PC-3 (cell line): ENCODE data around the gene HACD1. TPM values are rescaled to one million over a fixed set of nuclear protein-coding genes. Genes with fewer than 3 reads are reported as not detected.

Experiments used
- ATAC-seq: fragments of 200-7000 bp; cut with Tn5 transposase; 2 replicates; pipeline ENCODE4 v1.9.1; 2020; ENCODE audit warnings: mild to moderate bottlenecking, moderate library complexity
- BruUV-seq: library from RNA; stranded (reverse); fragments of 400-500 nt; replicated peaks from 2 replicates; lab custom pipeline; 2021; lab: Mats Ljungman, UMichigan
- CTCF ChIA-PET: fragments of 300-600 bp; sonication (Branson Sonifier 250); formaldehyde crosslinking; loops from one replicate; lab custom pipeline; 2022; ENCODE audit warnings: antibody characterized with exemption; lab: Charles Lee
- POLR2A ChIA-PET: fragments of 300-600 bp; sonication (Branson Sonifier 250); formaldehyde crosslinking; loops from one replicate; lab custom pipeline; 2022; ENCODE audit warnings: antibody characterized with exemption; ENCODE audit not compliant: unreplicated experiment; lab: Charles Lee
- DNase-seq: peaks from one replicate; pipeline ENCODE4 v3.0.0-alpha.2; 2015
- H2AFZ ChIP-seq: fragments of 300-600 bp; sonication (generic); 2 replicates; pipeline ENCODE4 v1.6.0; 2016; ENCODE audit warnings: antibody characterized with exemption, low read length
- H3F3A ChIP-seq: fragments of 300-600 bp; sonication (generic); one replicate; pipeline ENCODE4 v1.6.0; 2017; ENCODE audit warnings: antibody characterized with exemption, low read length, control low read depth, mild to moderate bottlenecking; ENCODE audit not compliant: unreplicated experiment
- H3K27ac ChIP-seq: fragments of 300-600 bp; sonication (generic); 2 replicates; pipeline ENCODE4 v1.5.1; 2016; ENCODE audit warnings: mild to moderate bottlenecking, low read length
- H3K27me3 ChIP-seq: fragments of 300-600 bp; sonication (generic); 2 replicates; pipeline ENCODE4 v1.6.1; 2016; ENCODE audit warnings: low read length, mixed read lengths
- H3K36me3 ChIP-seq: fragments of 300-600 bp; sonication (generic); 2 replicates; pipeline ENCODE4 v1.6.1; 2016; ENCODE audit warnings: low read depth, mixed run types, low read length, mixed read lengths
- H3K4me1 ChIP-seq: fragments of 300-600 bp; sonication (generic); 2 replicates; pipeline ENCODE4 v1.5.1; 2016; ENCODE audit warnings: low read length; ENCODE audit not compliant: insufficient read depth
- H3K4me2 ChIP-seq: fragments of 300-600 bp; sonication (generic); 2 replicates; pipeline ENCODE4 v1.6.0; 2016; ENCODE audit warnings: low read length
- H3K4me3 ChIP-seq: fragments of 300-600 bp; sonication (generic); 2 replicates; pipeline ENCODE4 v1.5.1; 2016; ENCODE audit warnings: mild to moderate bottlenecking, low read length, mixed read lengths
- H3K79me2 ChIP-seq: fragments of 300-600 bp; sonication (generic); 2 replicates; pipeline ENCODE4 v1.6.1; 2017; ENCODE audit warnings: low read length, mixed read lengths
- H3K9ac ChIP-seq: fragments of 300-600 bp; sonication (generic); 2 replicates; pipeline ENCODE4 v1.6.0; 2016; ENCODE audit warnings: mild to moderate bottlenecking, low read length
- H3K9me2 ChIP-seq: fragments of 300-600 bp; sonication (generic); replicated peaks from 2 replicates; pipeline ENCODE4 v1.6.1; 2016; ENCODE audit warnings: mixed run types, low read length, mixed read lengths
- H3K9me3 ChIP-seq: fragments of 300-600 bp; sonication (generic); 2 replicates; pipeline ENCODE4 v1.6.1; 2016; ENCODE audit warnings: low read length, mixed read lengths
- H4K20me1 ChIP-seq: fragments of 300-600 bp; sonication (generic); 2 replicates; pipeline ENCODE4 v1.6.1; 2016; ENCODE audit warnings: low read length, mixed read lengths
- EZH2 ChIP-seq: fragments of 300-600 bp; sonication (generic); IDR thresholded peaks from one replicate; pipeline ENCODE4 v1.6.1; 2017; ENCODE audit warnings: antibody characterized with exemption, mild to moderate bottlenecking, low read length; ENCODE audit not compliant: unreplicated experiment
- EZH2phosphoT487 ChIP-seq: fragments of 300-600 bp; sonication (generic); IDR thresholded peaks from 2 replicates; pipeline ENCODE4 v1.6.1; 2018; ENCODE audit warnings: mild to moderate bottlenecking, antibody characterized with exemption, low read length, borderline replicate concordance
- intact Hi-C: fragments of 100-400 bp; cut with micrococcal nuclease; formaldehyde crosslinking; loops from 2 replicates; pipeline ENCODE4 v1.9.0; 2023
- total RNA-seq: library from RNA; depleted of rRNA; stranded (reverse); fragments of >200 nt; gene quantifications from 2 replicates; pipeline ENCODE4 v1.2.3, GENCODE V29; 2014
- TF ChIP-seq, protein P1 (sequence below): fragments of 300-600 bp; sonication (generic); conservative IDR thresholded peaks from 2 replicates; pipeline ENCODE4 v1.5.1; 2017; ENCODE audit warnings: antibody characterized with exemption, low read depth, mild to moderate bottlenecking, low read length

Gene HACD1
- total RNA-seq, 1 experiment from 2014 or later, result 15.3 TPM

DNA sequence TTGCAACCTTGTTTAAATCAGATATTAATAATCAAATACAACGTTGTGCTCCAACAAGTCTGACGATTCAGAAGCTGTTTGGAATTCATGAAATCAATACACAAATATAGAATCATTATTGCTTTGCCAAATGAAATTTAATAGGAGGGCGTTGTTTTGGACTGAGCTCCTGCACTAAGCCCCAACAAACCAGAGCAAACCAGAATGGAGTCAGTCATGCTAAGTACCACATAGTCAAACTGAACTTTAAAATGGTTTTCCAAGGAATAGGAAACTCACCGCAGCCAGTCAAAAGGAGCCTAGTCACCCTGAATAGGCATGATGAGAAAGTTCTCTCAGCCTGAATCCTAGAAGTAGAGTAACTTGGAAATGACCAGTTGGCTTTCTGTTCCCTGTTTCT lies 53.7 kb downstream of the HACD1 start:
- Histone ChIP-seq H3K36me3 (no peaks in the 10 kb centered on the region), H3K4me1 (no peaks in the 10 kb centered on the region), H3K27me3 (no peaks in the 10 kb centered on the region), H3K27ac (no peak overlapping the region), H3K9ac (no peak overlapping the region), H3K9me3 (no peaks in the 10 kb centered on the region), H2AFZ (no peak overlapping the region), H4K20me1 (no peaks in the 10 kb centered on the region), H3K4me3 (no peak overlapping the region), H3K79me2 (no peaks in the 10 kb centered on the region), H3K4me2 (no peak overlapping the region), H3F3A (no peaks in the 10 kb centered on the region), H3K9me2 (no peaks in the 10 kb centered on the region)
- no peak for DNase-seq
- ChIA-PET CTCF (interaction anchor here (0.6 kb wide), 1 partner anchor 826 kb away, joined by 5 read pairs; no protein-coding TSS in a partner anchor), POLR2A (no interaction called here)
- intact Hi-C loops, result no loop called here
- no peak for ATAC-seq
- no TSS peak for BruUV-seq
- TF ChIP-seq EZH2 (no peak), EZH2phosphoT487 (no peak)
- TF ChIP-seq, protein P1, sequence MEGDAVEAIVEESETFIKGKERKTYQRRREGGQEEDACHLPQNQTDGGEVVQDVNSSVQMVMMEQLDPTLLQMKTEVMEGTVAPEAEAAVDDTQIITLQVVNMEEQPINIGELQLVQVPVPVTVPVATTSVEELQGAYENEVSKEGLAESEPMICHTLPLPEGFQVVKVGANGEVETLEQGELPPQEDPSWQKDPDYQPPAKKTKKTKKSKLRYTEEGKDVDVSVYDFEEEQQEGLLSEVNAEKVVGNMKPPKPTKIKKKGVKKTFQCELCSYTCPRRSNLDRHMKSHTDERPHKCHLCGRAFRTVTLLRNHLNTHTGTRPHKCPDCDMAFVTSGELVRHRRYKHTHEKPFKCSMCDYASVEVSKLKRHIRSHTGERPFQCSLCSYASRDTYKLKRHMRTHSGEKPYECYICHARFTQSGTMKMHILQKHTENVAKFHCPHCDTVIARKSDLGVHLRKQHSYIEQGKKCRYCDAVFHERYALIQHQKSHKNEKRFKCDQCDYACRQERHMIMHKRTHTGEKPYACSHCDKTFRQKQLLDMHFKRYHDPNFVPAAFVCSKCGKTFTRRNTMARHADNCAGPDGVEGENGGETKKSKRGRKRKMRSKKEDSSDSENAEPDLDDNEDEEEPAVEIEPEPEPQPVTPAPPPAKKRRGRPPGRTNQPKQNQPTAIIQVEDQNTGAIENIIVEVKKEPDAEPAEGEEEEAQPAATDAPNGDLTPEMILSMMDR, result no peak

DNA sequence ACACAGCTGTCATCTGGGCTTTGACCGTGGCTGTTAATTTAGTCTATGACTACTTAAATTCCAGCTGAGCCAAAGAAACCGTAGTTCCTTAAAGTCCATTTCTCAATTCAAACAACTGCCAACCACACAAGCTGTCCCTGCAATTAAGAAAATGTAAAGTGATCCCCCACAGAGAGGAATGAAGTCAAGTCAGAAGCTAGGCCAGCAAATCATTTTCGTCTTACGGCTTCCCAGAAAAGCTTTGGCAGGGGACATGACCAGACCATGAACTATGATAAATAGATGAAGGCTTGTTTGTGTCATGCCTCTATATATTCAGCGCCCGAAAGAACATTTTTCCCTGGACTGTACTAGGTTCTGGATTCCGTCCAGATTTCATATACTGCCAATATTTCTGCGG lies 54.6 kb downstream of the HACD1 start:
- POLR2A ChIA-PET, result no interaction called here
- ATAC-seq, result no peak
- no peak for DNase-seq

DNA sequence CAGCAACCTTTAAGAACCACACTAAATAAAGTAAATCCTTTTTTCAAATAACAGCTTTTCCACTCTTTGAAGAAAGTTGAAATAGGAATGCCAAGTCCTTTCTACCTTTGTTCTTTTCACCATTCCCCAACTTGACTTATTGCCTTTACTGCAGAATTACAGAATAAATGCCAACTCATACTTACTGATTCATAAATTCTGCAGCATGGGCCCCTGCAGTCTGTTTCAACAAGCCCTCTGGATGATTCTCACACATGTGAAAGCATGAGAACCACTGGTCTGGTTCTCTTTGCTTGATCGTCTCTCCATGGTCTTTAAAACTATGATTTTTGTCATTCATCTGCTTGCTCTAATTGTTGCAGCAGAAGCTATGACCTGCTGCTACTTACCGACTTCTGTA lies 56.1 kb downstream of the HACD1 start:
- no peak for ATAC-seq
- TF ChIP-seq EZH2phosphoT487, result no peak
- TF ChIP-seq EZH2, result no peak
- TF ChIP-seq, protein P1, result no peak
- Histone ChIP-seq H3K4me3 (no peak overlapping the region), H3K27ac (no peak overlapping the region), H3K4me2 (no peak overlapping the region), H3K9me3 (no peaks in the 10 kb centered on the region), H2AFZ (no peak overlapping the region), H3K4me1 (no peaks in the 10 kb centered on the region), H3K9ac (no peak overlapping the region), H3K9me2 (no peaks in the 10 kb centered on the region), H3K27me3 (no peaks in the 10 kb centered on the region), H3F3A (no peaks in the 10 kb centered on the region), H4K20me1 (no peaks in the 10 kb centered on the region), H3K79me2 (no peaks in the 10 kb centered on the region), H3K36me3 (no peaks in the 10 kb centered on the region)
- BruUV-seq, result no TSS peak
- no peak for DNase-seq
- POLR2A ChIA-PET, result no interaction called here
- CTCF ChIA-PET, result no interaction called here
- intact Hi-C loops, result no loop called here

More for the DNA sequence above, 54.6 kb downstream of the HACD1 start:
- Histone ChIP-seq H3K36me3 (no peaks in the 10 kb centered on the region), H3K9me3 (no peaks in the 10 kb centered on the region), H3K4me1 (no peaks in the 10 kb centered on the region), H2AFZ (no peak overlapping the region), H3K4me3 (no peak overlapping the region), H3K27me3 (no peaks in the 10 kb centered on the region), H3K4me2 (no peak overlapping the region), H3K9me2 (no peaks in the 10 kb centered on the region), H4K20me1 (no peaks in the 10 kb centered on the region), H3K9ac (no peak overlapping the region), H3K79me2 (no peaks in the 10 kb centered on the region), H3K27ac (no peak overlapping the region), H3F3A (no peaks in the 10 kb centered on the region)
- CTCF ChIA-PET, result no interaction called here
- intact Hi-C loops, result no loop called here
- BruUV-seq, result no TSS peak
- TF ChIP-seq, protein P1, result no peak
- TF ChIP-seq EZH2phosphoT487 (no peak), EZH2 (no peak)
